ENCODE data around the gene SLCO4C1. TPM values are rescaled to one million over a fixed set of nuclear protein-coding genes. Genes with fewer than 3 reads are reported as not detected.

Gene SLCO4C1
- total and polyA plus RNA-seq, 2 of the 13 experiments (the other 11 are each of a cell fraction or from before 2014, with no cell fraction given) = 1.3 to 7.8 TPM

- TF ChIP-seq ATF7 (IDR thresholded peaks at IDR 0.05) (no peak), ATF7 (CRISPR knock-in tag; IDR thresholded peaks at IDR 0.05) (no peak), SKI (IDR thresholded peaks at IDR 0.05; ENCODE audit: partially characterized antibody) (peak; percentile 69), ZNF766 (CRISPR knock-in tag; IDR thresholded peaks at IDR 0.05; ENCODE audit: borderline replicate concordance) (0 out of 2 replicates have a peak, but pooled peaks have one; percentile 63), ASH2L (IDR thresholded peaks at IDR 0.05; ENCODE audit: insufficient read length, low read depth, low read length) (no peak), BRD4 (CRISPR knock-in tag; IDR thresholded peaks at IDR 0.05) (no peak), SP140L (CRISPR knock-in tag; IDR thresholded peaks at IDR 0.05; ENCODE audit: borderline replicate concordance) (no peak), GRHL1 (CRISPR knock-in tag; conservative IDR thresholded peaks at IDR 0.05) (no peak), ZNF224 (CRISPR knock-in tag; IDR thresholded peaks at IDR 0.05) (no peak), ZNF12 (CRISPR knock-in tag; IDR thresholded peaks at IDR 0.05) (no peak), MXI1 (IDR thresholded peaks at IDR 0.05; ENCODE audit: borderline replicate concordance, low read depth, low read length) (peak; percentile 51; the same call in 1 of the 3 replicates), MXD4 (CRISPR knock-in tag; IDR thresholded peaks at IDR 0.05) (0 out of 2 replicates have a peak, but pooled peaks have one; percentile 43), AGO2 (optimal IDR thresholded peaks at IDR 0.05; ENCODE audit: low read depth, low read length) (no peak), HOXA9 (CRISPR knock-in tag; IDR thresholded peaks at IDR 0.05; ENCODE audit: borderline replicate concordance) (no peak), TBP (CRISPR knock-in tag; IDR thresholded peaks at IDR 0.05) (no peak), ZNF292 (CRISPR knock-in tag; IDR thresholded peaks at IDR 0.05; ENCODE audit: borderline replicate concordance, low read depth) (peak; percentile 97), ARNTL (CRISPR knock-in tag; IDR thresholded peaks at IDR 0.05) (peak; percentile 61; the same call in 1 of the 2 replicates), GTF3A (CRISPR knock-in tag; conservative IDR thresholded peaks at IDR 0.05) (no peak), LBX2 (CRISPR knock-in tag; IDR thresholded peaks at IDR 0.05; ENCODE audit: borderline replicate concordance) (no peak), ZSCAN31 (CRISPR knock-in tag; IDR thresholded peaks at IDR 0.05; ENCODE audit: low read depth) (peak; percentile 92; the same call in 1 of the 2 replicates), ATM (IDR thresholded peaks at IDR 0.05; ENCODE audit: borderline replicate concordance) (no peak), REPIN1 (CRISPR knock-in tag; IDR thresholded peaks at IDR 0.05; ENCODE audit: borderline replicate concordance, low read depth) (peak; percentile 88), MAFK (conservative IDR thresholded peaks at IDR 0.05 in 1 of 2, IDR thresholded peaks at IDR 0.05 in 1 of 2; ENCODE audit: low read length in 2 of 2) (no peak), ZNF354B (CRISPR knock-in tag; IDR thresholded peaks at IDR 0.05) (no peak)
- TF ChIP-seq, protein P1, sequence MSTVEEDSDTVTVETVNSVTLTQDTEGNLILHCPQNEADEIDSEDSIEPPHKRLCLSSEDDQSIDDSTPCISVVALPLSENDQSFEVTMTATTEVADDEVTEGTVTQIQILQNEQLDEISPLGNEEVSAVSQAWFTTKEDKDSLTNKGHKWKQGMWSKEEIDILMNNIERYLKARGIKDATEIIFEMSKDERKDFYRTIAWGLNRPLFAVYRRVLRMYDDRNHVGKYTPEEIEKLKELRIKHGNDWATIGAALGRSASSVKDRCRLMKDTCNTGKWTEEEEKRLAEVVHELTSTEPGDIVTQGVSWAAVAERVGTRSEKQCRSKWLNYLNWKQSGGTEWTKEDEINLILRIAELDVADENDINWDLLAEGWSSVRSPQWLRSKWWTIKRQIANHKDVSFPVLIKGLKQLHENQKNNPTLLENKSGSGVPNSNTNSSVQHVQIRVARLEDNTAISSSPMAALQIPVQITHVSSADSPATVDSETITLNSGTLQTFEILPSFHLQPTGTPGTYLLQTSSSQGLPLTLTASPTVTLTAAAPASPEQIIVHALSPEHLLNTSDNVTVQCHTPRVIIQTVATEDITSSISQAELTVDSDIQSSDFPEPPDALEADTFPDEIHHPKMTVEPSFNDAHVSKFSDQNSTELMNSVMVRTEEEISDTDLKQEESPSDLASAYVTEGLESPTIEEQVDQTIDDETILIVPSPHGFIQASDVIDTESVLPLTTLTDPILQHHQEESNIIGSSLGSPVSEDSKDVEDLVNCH (CRISPR knock-in tag; IDR thresholded peaks at IDR 0.05) = no peak
Observed at GRCh38 chr5:102296178-102296817, at the start of gene SLCO4C1 (continued).
